ENCODE measurements around the gene NXN. TPM values are rescaled to one million over a fixed set of nuclear protein-coding genes. Genes with fewer than 3 reads are reported as not detected.

Gene NXN
- polyA plus RNA-seq, 1 donor from 2014 or later = 14.8 TPM

DNA sequence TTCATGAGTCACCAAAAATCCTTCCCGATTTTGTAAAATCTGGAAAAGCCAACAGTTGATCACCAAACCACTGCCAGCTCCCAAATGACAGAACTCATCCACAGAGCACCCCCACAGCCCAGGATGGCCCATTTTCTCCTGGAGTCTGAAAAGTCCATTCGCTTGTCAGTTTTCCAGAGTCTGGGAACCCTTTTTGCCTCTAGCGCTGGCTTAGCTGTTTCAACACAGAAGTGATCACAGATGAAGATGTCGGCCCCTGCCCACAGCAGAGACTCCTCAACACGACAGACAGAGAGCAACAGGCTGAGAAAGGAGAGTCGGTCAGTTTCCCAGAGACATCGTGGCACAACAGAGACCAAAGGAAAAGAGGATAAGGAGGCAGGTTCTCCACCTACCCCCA, 66.4 kb downstream of the NXN start:
- no peak overlapping the region for H3K27ac ChIP-seq (ENCODE audit: low read length)
- no peak overlapping the region for H3K4me2 ChIP-seq (ENCODE audit: low read length)
- H4K20me1 ChIP-seq (ENCODE audit: insufficient read depth) = no peaks in the 10 kb centered on the region

DNA sequence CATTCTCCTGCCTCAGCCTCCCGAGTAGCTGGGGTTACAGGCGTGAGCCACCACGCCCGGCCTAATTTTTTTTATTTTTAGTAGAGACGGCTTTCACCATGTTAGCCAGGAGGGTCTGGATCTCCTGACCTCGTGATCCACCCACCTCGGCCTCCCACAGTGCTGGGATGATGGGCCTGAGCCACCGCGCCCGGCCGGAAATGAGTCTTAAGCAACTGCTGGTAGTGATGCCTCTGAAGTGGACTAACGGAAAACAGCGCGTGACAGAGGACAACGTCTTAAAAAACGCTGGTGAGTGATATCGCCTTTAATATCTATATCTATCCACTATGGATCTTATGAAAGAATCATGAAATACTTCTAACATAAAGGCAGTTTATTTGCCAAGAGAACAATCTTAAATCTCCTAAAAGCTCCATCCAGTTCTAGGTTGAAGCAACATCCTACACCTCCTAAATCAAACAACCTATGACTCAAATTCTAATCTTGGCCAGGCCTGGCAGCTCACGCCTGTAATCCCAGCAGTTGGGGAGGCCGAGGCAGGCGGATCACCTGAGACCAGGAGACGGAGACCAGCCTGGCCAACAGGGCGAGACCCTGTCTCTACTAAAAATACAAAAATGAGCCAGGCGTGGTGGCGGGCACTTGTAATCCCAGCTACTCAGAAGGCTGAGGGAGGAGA, 69.8 kb downstream of the NXN start:
- Histone ChIP-seq H3K4me2 (ENCODE audit: low read length) (no peak overlapping the region), H3K9me3 (ENCODE audit: low read length) (no peaks in the 10 kb centered on the region), H3K79me2 (replicated peaks; ENCODE audit: insufficient read depth, low read length) (peaks cover 29% of the 10 kb centered on the region), H4K20me1 (ENCODE audit: insufficient read depth) (no peaks in the 10 kb centered on the region), H3K9me2 (ENCODE audit: insufficient read depth, low read length) (no peaks in the 10 kb centered on the region), H3K27ac (ENCODE audit: low read length) (no peak overlapping the region), H3K27me3 (ENCODE audit: insufficient read depth, low read depth, low read length) (no peaks in the 10 kb centered on the region), H3F3A (ENCODE audit: insufficient read depth, low read length, poor library complexity, severe bottlenecking) (no peaks in the 10 kb centered on the region), H3K36me3 (ENCODE audit: insufficient read depth, low read length) (no peaks in the 10 kb centered on the region), H3K4me3 (ENCODE audit: low read length) (no peak overlapping the region), H2AFZ (ENCODE audit: low read depth, low read length) (no peak overlapping the region), H3K9ac (ENCODE audit: low read length) (no peak overlapping the region)
- TF ChIP-seq TAF1 (IDR thresholded peaks at IDR 0.05; ENCODE audit: low read depth) (no peak), POLR2AphosphoS5 (IDR thresholded peaks at IDR 0.05) (no peak), SMC3 (conservative IDR thresholded peaks at IDR 0.05; ENCODE audit: poor library complexity) (no peak), MXI1 (conservative IDR thresholded peaks at IDR 0.05; ENCODE audit: poor library complexity, severe bottlenecking) (no peak), RAD21 (conservative IDR thresholded peaks at IDR 0.05) (no peak), EP300 (conservative IDR thresholded peaks at IDR 0.05; ENCODE audit: poor library complexity, severe bottlenecking) (no peak), EZH2 (IDR thresholded peaks at IDR 0.05; ENCODE audit: borderline replicate concordance, insufficient read depth, low read length, poor library complexity, severe bottlenecking) (no peak)
- TF ChIP-seq, protein P1, sequence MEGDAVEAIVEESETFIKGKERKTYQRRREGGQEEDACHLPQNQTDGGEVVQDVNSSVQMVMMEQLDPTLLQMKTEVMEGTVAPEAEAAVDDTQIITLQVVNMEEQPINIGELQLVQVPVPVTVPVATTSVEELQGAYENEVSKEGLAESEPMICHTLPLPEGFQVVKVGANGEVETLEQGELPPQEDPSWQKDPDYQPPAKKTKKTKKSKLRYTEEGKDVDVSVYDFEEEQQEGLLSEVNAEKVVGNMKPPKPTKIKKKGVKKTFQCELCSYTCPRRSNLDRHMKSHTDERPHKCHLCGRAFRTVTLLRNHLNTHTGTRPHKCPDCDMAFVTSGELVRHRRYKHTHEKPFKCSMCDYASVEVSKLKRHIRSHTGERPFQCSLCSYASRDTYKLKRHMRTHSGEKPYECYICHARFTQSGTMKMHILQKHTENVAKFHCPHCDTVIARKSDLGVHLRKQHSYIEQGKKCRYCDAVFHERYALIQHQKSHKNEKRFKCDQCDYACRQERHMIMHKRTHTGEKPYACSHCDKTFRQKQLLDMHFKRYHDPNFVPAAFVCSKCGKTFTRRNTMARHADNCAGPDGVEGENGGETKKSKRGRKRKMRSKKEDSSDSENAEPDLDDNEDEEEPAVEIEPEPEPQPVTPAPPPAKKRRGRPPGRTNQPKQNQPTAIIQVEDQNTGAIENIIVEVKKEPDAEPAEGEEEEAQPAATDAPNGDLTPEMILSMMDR (IDR thresholded peaks at IDR 0.05; ENCODE audit: poor library complexity, severe bottlenecking) = no peak
- TF ChIP-seq, protein P2, sequence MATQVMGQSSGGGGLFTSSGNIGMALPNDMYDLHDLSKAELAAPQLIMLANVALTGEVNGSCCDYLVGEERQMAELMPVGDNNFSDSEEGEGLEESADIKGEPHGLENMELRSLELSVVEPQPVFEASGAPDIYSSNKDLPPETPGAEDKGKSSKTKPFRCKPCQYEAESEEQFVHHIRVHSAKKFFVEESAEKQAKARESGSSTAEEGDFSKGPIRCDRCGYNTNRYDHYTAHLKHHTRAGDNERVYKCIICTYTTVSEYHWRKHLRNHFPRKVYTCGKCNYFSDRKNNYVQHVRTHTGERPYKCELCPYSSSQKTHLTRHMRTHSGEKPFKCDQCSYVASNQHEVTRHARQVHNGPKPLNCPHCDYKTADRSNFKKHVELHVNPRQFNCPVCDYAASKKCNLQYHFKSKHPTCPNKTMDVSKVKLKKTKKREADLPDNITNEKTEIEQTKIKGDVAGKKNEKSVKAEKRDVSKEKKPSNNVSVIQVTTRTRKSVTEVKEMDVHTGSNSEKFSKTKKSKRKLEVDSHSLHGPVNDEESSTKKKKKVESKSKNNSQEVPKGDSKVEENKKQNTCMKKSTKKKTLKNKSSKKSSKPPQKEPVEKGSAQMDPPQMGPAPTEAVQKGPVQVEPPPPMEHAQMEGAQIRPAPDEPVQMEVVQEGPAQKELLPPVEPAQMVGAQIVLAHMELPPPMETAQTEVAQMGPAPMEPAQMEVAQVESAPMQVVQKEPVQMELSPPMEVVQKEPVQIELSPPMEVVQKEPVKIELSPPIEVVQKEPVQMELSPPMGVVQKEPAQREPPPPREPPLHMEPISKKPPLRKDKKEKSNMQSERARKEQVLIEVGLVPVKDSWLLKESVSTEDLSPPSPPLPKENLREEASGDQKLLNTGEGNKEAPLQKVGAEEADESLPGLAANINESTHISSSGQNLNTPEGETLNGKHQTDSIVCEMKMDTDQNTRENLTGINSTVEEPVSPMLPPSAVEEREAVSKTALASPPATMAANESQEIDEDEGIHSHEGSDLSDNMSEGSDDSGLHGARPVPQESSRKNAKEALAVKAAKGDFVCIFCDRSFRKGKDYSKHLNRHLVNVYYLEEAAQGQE (IDR thresholded peaks at IDR 0.05; ENCODE audit: borderline replicate concordance) = no peak

More for the DNA sequence above, 66.4 kb downstream of the NXN start:
- Histone ChIP-seq H3K9me3 (ENCODE audit: low read length) (peaks cover 2% of the 10 kb centered on the region), H3K9ac (ENCODE audit: low read length) (no peak overlapping the region), H2AFZ (ENCODE audit: low read depth, low read length) (no peak overlapping the region), H3K27me3 (ENCODE audit: insufficient read depth, low read depth, low read length) (no peaks in the 10 kb centered on the region), H3K9me2 (ENCODE audit: insufficient read depth, low read length) (no peaks in the 10 kb centered on the region), H3K36me3 (ENCODE audit: insufficient read depth, low read length) (no peaks in the 10 kb centered on the region), H3K79me2 (replicated peaks; ENCODE audit: insufficient read depth, low read length) (peaks cover 23% of the 10 kb centered on the region), H3K4me3 (ENCODE audit: low read length) (no peak overlapping the region), H3F3A (ENCODE audit: insufficient read depth, low read length, poor library complexity, severe bottlenecking) (no peaks in the 10 kb centered on the region)
- no peak for TF ChIP-seq POLR2AphosphoS5 (IDR thresholded peaks at IDR 0.05)
- TF ChIP-seq, protein P1 (IDR thresholded peaks at IDR 0.05; ENCODE audit: poor library complexity, severe bottlenecking) = no peak
- TF ChIP-seq RAD21 (conservative IDR thresholded peaks at IDR 0.05) = no peak
- TF ChIP-seq MXI1 (conservative IDR thresholded peaks at IDR 0.05; ENCODE audit: poor library complexity, severe bottlenecking) = no peak
- no peak for TF ChIP-seq SMC3 (conservative IDR thresholded peaks at IDR 0.05; ENCODE audit: poor library complexity)
- TF ChIP-seq, protein P2 (IDR thresholded peaks at IDR 0.05; ENCODE audit: borderline replicate concordance) = no peak
- no peak for TF ChIP-seq EZH2 (IDR thresholded peaks at IDR 0.05; ENCODE audit: borderline replicate concordance, insufficient read depth, low read length, poor library complexity, severe bottlenecking)
- no peak for TF ChIP-seq TAF1 (IDR thresholded peaks at IDR 0.05; ENCODE audit: low read depth)
- no peak for TF ChIP-seq EP300 (conservative IDR thresholded peaks at IDR 0.05; ENCODE audit: poor library complexity, severe bottlenecking)
